HCT116 (cell line): ENCODE measurements around the gene MAST4. TPM values are rescaled to one million over a fixed set of nuclear protein-coding genes. Genes with fewer than 3 reads are reported as not detected.

Source experiments
- ATAC-seq: fragments of 200-7000 bp; cut with Tn5 transposase; 2 replicates; pipeline ENCODE4 v1.9.1; 2020; ENCODE audit warnings: mild to moderate bottlenecking, moderate library complexity
- BruUV-seq: library from RNA; stranded (reverse); fragments of 400-500 nt; replicated peaks from 2 replicates; lab custom pipeline; 2021; lab: Mats Ljungman, UMichigan
- CTCF ChIA-PET: fragments of 300-600 bp; sonication (Branson Sonifier 250); formaldehyde crosslinking; loops from one replicate; lab custom pipeline; 2021; ENCODE audit warnings: antibody characterized with exemption; lab: Charles Lee
- POLR2A ChIA-PET: fragments of 300-600, 350-600 bp; sonication (Branson Sonifier 250); formaldehyde crosslinking; loops from one replicate; lab custom pipeline; 2021; ENCODE audit warnings: antibody characterized with exemption; lab: Charles Lee
- RAD21 ChIA-PET, 2 experiments: fragments of 300-600 bp; sonication (Branson Sonifier 250); formaldehyde crosslinking; loops; one replicate each; lab custom pipeline; 2023; ENCODE audit warnings: low total read pairs in 2 of 2; ENCODE audit not compliant: uncharacterized antibody in 2 of 2, unreplicated experiment in 2 of 2, low non-redundant PET in 1 of 2; lab: Charles Lee
- DNase-seq: peaks from one replicate; pipeline ENCODE4 v3.0.0-alpha.2; 2010; ENCODE audit warnings: low read depth, low spot score
- H2AFZ ChIP-seq: fragments of 200-600 bp; shearing (Covaris generic), sonication (generic); 2 replicates; pipeline ENCODE4 v1.6.1; 2017; ENCODE audit warnings: low read depth, mixed run types, mixed read lengths, antibody characterized with exemption, low read length; ENCODE audit not compliant: poor library complexity, severe bottlenecking
- H3K27ac ChIP-seq: 2 replicates; pipeline ENCODE4 v1.5.1; 2012; ENCODE audit warnings: low read depth, low read length
- H3K27me3 ChIP-seq: fragments of 200-600 bp; sonication (generic); 2 replicates; pipeline ENCODE4 v1.6.1; 2016; ENCODE audit warnings: mixed run types, low read length, mixed read lengths; ENCODE audit not compliant: insufficient read depth
- H3K36me3 ChIP-seq, 2 experiments: fragments of 200-500 bp in 1 of 2; fragments of 200-600 bp in 1 of 2; sonication (Bioruptor generic) in 1 of 2; sonication (generic) in 1 of 2; 2 replicates each; pipeline versions ENCODE4 v1.5.1 to v1.6.1; 2014 to 2016; ENCODE audit warnings: low read length in 2 of 2, inconsistent platforms in 1 of 2, mixed read lengths in 1 of 2, mixed run types in 1 of 2; ENCODE audit not compliant: insufficient read depth in 2 of 2, control insufficient read depth in 1 of 2
- H3K4me1 ChIP-seq, 2 experiments: fragments of 200-600 bp in 1 of 2; sonication (generic) in 1 of 2; 2 replicates each; pipeline versions ENCODE4 v1.5.1 to v1.6.1; 2012 to 2017; ENCODE audit warnings: low read length in 2 of 2, inconsistent platforms in 1 of 2, mild to moderate bottlenecking in 1 of 2, mixed read lengths in 1 of 2, mixed run types in 1 of 2, moderate library complexity in 1 of 2; ENCODE audit not compliant: insufficient read depth in 2 of 2, control insufficient read depth in 1 of 2
- H3K4me2 ChIP-seq: fragments of 200-600 bp; sonication (generic); 2 replicates; pipeline ENCODE4 v1.6.1; 2017; ENCODE audit warnings: mixed run types, low read length, mixed read lengths
- H3K4me3 ChIP-seq, 2 experiments: fragments of 200-600 bp in 1 of 2; sonication (generic) in 1 of 2; replicated peaks in 1 of 2; 2 replicates each; pipeline ENCODE4 v1.5.1; 2011 to 2016; ENCODE audit warnings: low read length in 2 of 2, control low read depth in 1 of 2, low read depth in 1 of 2, mild to moderate bottlenecking in 1 of 2, mixed read lengths in 1 of 2, mixed run types in 1 of 2
- H3K79me2 ChIP-seq: fragments of 200-600 bp; sonication (generic); 2 replicates; pipeline ENCODE4 v1.6.1; 2017; ENCODE audit warnings: mild to moderate bottlenecking, mixed run types, low read length, moderate library complexity, mixed read lengths; ENCODE audit not compliant: insufficient read depth
- H3K9ac ChIP-seq: fragments of 200-600 bp; sonication (generic); 2 replicates; pipeline ENCODE4 v1.6.1; 2016; ENCODE audit warnings: low read length, mixed read lengths
- H3K9me2 ChIP-seq: fragments of 200-600 bp; sonication (generic), shearing (Covaris generic); 2 replicates; pipeline ENCODE4 v1.6.1; 2017; ENCODE audit warnings: mixed run types, mild to moderate bottlenecking, moderate library complexity; ENCODE audit not compliant: insufficient read depth
- H3K9me3 ChIP-seq, 2 experiments: fragments of 200-500 bp in 1 of 2; fragments of 200-600 bp in 1 of 2; sonication (Bioruptor generic) in 1 of 2; sonication (generic) in 1 of 2; 2 replicates each; pipeline ENCODE4 v1.6.1; 2014 to 2017; ENCODE audit warnings: low read length in 2 of 2, mixed read lengths in 2 of 2, inconsistent platforms in 1 of 2, low read depth in 1 of 2, mild to moderate bottlenecking in 1 of 2, mixed run types in 1 of 2, moderate library complexity in 1 of 2; ENCODE audit not compliant: control insufficient read depth in 1 of 2, insufficient read depth in 1 of 2
- H4K20me1 ChIP-seq: fragments of 200-600 bp; sonication (generic), shearing (Covaris generic); 2 replicates; pipeline ENCODE4 v1.6.1; 2017; ENCODE audit warnings: mixed run types, mild to moderate bottlenecking, moderate library complexity; ENCODE audit not compliant: insufficient read depth
- ELF1 ChIP-seq: IDR thresholded peaks from 2 replicates; pipeline ENCODE4 v1.6.1; 2012; ENCODE audit warnings: low read depth, borderline replicate concordance
- POLR2AphosphoS5 ChIP-seq: IDR thresholded peaks from 2 replicates; pipeline ENCODE4 v1.6.1; 2011; ENCODE audit warnings: mild to moderate bottlenecking, low read depth, low read length, moderate library complexity
- RAD21 ChIP-seq: IDR thresholded peaks from 2 replicates; pipeline ENCODE4 v1.6.1; 2012; ENCODE audit warnings: low read depth, mild to moderate bottlenecking
- REST ChIP-seq: IDR thresholded peaks from 2 replicates; pipeline ENCODE4 v1.6.1; 2012; ENCODE audit warnings: low read depth
- SRF ChIP-seq: IDR thresholded peaks from 2 replicates; pipeline ENCODE4 v1.6.1; 2012; ENCODE audit warnings: low read depth
- YY1 ChIP-seq: IDR thresholded peaks from 2 replicates; pipeline ENCODE4 v1.6.1; 2011; ENCODE audit warnings: low read length, low read depth, moderate library complexity, mild to moderate bottlenecking; ENCODE audit not compliant: insufficient replicate concordance; ENCODE audit errors: extremely low read depth
- ZNF274 ChIP-seq: fragments of 200-500 bp; sonication (Bioruptor generic); IDR thresholded peaks from 2 replicates; pipeline ENCODE4 v1.6.1; 2014; ENCODE audit warnings: mild to moderate bottlenecking, low read depth, low read length, inconsistent platforms
- intact Hi-C: fragments of 100-400 bp; cut with micrococcal nuclease; formaldehyde crosslinking; loops from 2 replicates; pipeline ENCODE4 v1.10.0; 2022
- total RNA-seq: library from RNA; stranded (reverse); gene quantifications from one replicate; pipeline ENCODE4 v1.2.1, GENCODE V29; 2021; ENCODE audit not compliant: unreplicated experiment
- TF ChIP-seq, protein P1 (sequence below): IDR thresholded peaks from 2 replicates; pipeline ENCODE4 v1.6.1; 2011; ENCODE audit warnings: mild to moderate bottlenecking, low read length, moderate library complexity; ENCODE audit not compliant: insufficient replicate concordance; ENCODE audit errors: extremely low read depth
- TF ChIP-seq, protein P2 (sequence below), 3 experiments: fragments of 200-600 bp in 1 of 3; sonication (generic) in 1 of 3; IDR thresholded peaks in 2 of 3; conservative IDR thresholded peaks in 1 of 3; 2 replicates each; pipeline ENCODE4 v1.5.1; 2012 to 2017; ENCODE audit warnings: low read depth in 2 of 3, low read length in 2 of 3, antibody characterized with exemption in 1 of 3, borderline replicate concordance in 1 of 3, control low read depth in 1 of 3, mild to moderate bottlenecking in 1 of 3, mixed read lengths in 1 of 3, mixed run types in 1 of 3, moderate library complexity in 1 of 3; ENCODE audit not compliant: insufficient read depth in 1 of 3
- TF ChIP-seq, protein P3 (sequence below): IDR thresholded peaks from 2 replicates; pipeline ENCODE4 v1.6.1; 2012

MAST4 gene
- total RNA-seq, 1 experiment from 2014 or later = 1.1 TPM

DNA sequence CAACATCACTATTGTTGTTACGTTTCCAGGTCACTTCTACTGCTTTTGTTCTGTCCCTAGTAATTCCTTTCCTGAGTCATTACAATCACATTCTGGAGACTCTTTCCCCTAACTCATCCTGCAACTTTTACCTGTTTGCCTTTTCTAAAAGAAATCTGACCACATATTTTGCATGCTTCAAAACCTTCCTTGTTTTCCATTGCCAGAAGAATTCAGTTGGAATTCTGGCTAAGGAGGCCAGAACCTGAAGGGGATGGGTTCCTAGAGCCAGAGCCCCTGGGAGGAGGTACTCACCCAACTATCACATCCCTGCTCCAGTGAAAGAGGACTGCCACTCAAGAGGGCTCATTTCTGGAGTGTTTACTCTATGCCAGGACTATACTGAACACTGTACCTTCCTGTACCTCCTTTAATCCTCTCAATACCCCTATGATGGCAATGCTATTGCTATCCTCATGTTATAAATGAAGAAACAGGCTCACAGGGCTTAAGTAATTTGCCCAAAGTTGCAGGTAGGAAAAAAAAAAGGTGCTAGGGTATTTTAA lies 42.8 kb upstream of the MAST4 start:
- Histone ChIP-seq H3K9me3 (no peaks in the 10 kb centered on the region), H2AFZ (no peak overlapping the region), H4K20me1 (no peaks in the 10 kb centered on the region), H3K4me2 (no peak overlapping the region), H3K27ac (no peak overlapping the region), H3K79me2 (no peaks in the 10 kb centered on the region), H3K4me1 (no peaks in the 10 kb centered on the region), H3K9ac (no peak overlapping the region), H3K9me2 (no peaks in the 10 kb centered on the region), H3K36me3 (no peaks in the 10 kb centered on the region), H3K4me3 (no peak overlapping the region), H3K27me3 (no peaks in the 10 kb centered on the region)
- ChIA-PET POLR2A (no interaction called here), RAD21 (no interaction called here), CTCF (no interaction called here)
- intact Hi-C loops = no loop called here
- BruUV-seq = no TSS peak
- no peak for DNase-seq
- ATAC-seq = no peak
- TF ChIP-seq, protein P1, sequence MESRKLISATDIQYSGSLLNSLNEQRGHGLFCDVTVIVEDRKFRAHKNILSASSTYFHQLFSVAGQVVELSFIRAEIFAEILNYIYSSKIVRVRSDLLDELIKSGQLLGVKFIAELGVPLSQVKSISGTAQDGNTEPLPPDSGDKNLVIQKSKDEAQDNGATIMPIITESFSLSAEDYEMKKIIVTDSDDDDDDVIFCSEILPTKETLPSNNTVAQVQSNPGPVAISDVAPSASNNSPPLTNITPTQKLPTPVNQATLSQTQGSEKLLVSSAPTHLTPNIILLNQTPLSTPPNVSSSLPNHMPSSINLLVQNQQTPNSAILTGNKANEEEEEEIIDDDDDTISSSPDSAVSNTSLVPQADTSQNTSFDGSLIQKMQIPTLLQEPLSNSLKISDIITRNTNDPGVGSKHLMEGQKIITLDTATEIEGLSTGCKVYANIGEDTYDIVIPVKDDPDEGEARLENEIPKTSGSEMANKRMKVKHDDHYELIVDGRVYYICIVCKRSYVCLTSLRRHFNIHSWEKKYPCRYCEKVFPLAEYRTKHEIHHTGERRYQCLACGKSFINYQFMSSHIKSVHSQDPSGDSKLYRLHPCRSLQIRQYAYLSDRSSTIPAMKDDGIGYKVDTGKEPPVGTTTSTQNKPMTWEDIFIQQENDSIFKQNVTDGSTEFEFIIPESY = no peak
- TF ChIP-seq ZNF274 = no peak

DNA sequence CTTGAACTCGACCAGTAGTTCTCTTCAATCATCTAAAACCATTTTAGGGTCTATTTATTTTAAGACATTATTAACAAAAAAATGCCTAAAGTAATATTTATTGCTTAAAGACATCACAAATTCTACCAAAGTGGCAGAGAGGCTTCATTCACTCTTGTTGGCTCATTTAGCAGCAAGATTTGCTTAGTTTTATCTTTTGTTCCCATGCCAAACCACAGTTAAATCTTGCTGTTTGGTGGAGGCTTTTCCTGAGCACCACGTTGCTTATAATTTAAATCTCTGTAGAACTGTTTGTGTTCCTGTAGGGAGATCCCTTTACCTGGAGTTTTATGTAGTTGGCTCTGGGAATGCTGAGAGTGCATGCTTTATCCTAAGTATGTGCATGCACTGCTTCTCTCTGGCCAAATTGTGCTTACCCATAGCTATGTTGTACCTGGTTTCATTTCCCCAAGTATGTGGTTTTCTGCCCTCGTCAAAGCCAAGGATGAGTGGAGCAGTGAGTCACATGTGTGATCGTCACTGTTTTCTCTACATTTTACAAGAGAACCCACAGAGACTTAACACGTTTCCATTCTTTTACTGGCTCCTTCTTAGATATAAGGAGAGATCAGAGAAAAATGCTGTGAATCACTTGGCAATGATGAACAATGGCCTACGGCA lies 42.1 kb upstream of the MAST4 start:
- H3K27ac ChIP-seq = no peak overlapping the region
- no peaks in the 10 kb centered on the region for H3K4me1 ChIP-seq
- no peaks in the 10 kb centered on the region for H4K20me1 ChIP-seq
- no peak overlapping the region for H3K4me2 ChIP-seq
- H3K27me3 ChIP-seq = no peaks in the 10 kb centered on the region
- ChIA-PET RAD21 (no interaction called here), POLR2A (no interaction called here), CTCF (no interaction called here)
- no peak overlapping the region for H2AFZ ChIP-seq
- H3K9ac ChIP-seq = no peak overlapping the region
- intact Hi-C loops = no loop called here
- H3K36me3 ChIP-seq = no peaks in the 10 kb centered on the region
- H3K9me2 ChIP-seq = no peaks in the 10 kb centered on the region
- H3K9me3 ChIP-seq = no peaks in the 10 kb centered on the region
- H3K4me3 ChIP-seq = no peak overlapping the region
- H3K79me2 ChIP-seq = no peaks in the 10 kb centered on the region
- no peak for DNase-seq
- no peak for ATAC-seq
- no TSS peak for BruUV-seq
- TF ChIP-seq RAD21 = no peak
- no peak for TF ChIP-seq SRF
- TF ChIP-seq, protein P2, sequence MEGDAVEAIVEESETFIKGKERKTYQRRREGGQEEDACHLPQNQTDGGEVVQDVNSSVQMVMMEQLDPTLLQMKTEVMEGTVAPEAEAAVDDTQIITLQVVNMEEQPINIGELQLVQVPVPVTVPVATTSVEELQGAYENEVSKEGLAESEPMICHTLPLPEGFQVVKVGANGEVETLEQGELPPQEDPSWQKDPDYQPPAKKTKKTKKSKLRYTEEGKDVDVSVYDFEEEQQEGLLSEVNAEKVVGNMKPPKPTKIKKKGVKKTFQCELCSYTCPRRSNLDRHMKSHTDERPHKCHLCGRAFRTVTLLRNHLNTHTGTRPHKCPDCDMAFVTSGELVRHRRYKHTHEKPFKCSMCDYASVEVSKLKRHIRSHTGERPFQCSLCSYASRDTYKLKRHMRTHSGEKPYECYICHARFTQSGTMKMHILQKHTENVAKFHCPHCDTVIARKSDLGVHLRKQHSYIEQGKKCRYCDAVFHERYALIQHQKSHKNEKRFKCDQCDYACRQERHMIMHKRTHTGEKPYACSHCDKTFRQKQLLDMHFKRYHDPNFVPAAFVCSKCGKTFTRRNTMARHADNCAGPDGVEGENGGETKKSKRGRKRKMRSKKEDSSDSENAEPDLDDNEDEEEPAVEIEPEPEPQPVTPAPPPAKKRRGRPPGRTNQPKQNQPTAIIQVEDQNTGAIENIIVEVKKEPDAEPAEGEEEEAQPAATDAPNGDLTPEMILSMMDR (IDR thresholded peaks at IDR 0.05 in 2 of 3, conservative IDR thresholded peaks at IDR 0.05 in 1 of 3; ENCODE audit: borderline replicate concordance in 1 of 3, insufficient read depth in 1 of 3, low read depth in 2 of 3, low read length in 2 of 3) = no peak
- TF ChIP-seq, protein P3, sequence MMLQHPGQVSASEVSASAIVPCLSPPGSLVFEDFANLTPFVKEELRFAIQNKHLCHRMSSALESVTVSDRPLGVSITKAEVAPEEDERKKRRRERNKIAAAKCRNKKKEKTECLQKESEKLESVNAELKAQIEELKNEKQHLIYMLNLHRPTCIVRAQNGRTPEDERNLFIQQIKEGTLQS = no peak
- no peak for TF ChIP-seq REST
- no peak for TF ChIP-seq ELF1
- TF ChIP-seq YY1 = no peak
- no peak for TF ChIP-seq POLR2AphosphoS5
